OCI-LY7 (cell line): Measurements from ENCODE around the gene CCDC146.

Experiments used
- CTCF ChIP-seq: fragments of 200-600 bp; sonication (generic); conservative IDR thresholded peaks from 2 replicates; pipeline ENCODE4 v1.5.1; 2014; ENCODE audit warnings: mild to moderate bottlenecking, antibody characterized with exemption, low read length, moderate library complexity, mixed read lengths
- EZH2phosphoT487 ChIP-seq: fragments of 200-600 bp; sonication (generic); IDR thresholded peaks from 2 replicates; pipeline ENCODE4 v1.6.1; 2018; ENCODE audit warnings: low read depth, borderline replicate concordance, mild to moderate bottlenecking, mixed run types, antibody characterized with exemption, low read length, moderate library complexity, mixed read lengths

GRCh38 chr7:77269360-77270093 is 147.1 kb downstream of the CCDC146 start:
- no peak for TF ChIP-seq CTCF
- TF ChIP-seq EZH2phosphoT487, result no peak
